GM19328 (cell line): Measurements from ENCODE around the gene CSMD2.

Experiments used
- ATAC-seq: cut with Tn5 transposase; IDR thresholded peaks from one replicate; pipeline ENCODE4 v1.9.1; 2021; ENCODE audit warnings: mild to moderate bottlenecking, moderate library complexity; ENCODE audit not compliant: unreplicated experiment

Gene CSMD2

DNA sequence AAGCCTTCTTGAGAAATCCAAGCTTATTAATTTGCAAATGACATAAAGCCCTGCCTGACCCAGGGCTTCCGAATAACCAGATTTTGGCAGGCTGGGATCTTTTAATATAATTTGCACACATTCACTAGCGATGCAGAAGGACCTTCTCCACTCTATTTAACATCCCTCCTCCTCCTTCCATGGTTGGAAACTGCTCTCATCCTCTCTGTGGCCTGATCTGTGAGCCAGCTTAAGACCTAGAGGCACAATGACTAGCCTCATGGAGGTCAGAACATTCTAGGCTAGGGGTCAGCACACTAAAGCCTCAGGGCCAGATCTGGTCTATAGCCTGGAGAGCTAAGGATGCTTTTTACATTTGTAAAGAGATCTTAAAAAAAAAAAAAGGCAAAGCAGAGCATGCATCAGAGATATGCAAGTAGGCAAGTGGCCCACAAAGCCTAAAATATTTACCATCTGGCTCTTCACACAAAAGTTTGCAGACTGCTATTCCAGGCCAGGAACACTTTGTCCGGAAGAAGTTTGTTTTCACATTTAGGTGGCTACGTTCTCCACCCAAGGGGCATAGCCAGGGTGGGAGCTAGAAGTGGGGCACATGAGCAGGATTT lies 439.4 kb downstream of the CSMD2 start:
- ATAC-seq: no peak

DNA sequence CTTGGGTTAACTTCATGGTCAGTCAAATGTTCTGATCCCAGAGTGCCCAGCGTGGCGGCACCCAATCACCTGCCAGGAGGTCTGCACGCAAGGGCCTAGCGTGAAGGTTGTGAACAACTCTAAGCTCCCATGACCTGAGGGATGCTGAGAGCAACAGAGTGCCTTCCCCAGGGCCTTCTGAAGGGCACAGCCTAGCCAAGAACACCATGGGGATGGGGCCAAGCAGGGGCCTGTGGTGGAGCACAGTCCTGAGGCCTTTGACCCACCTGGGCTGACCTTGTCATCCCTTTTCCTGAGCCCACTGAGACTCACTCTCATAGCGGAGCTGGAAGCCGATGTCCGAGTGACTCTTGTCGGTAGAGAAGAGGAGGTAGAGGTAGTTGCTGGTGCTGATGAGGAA lies 440.0 kb downstream of the CSMD2 start:
- no peak for ATAC-seq

DNA sequence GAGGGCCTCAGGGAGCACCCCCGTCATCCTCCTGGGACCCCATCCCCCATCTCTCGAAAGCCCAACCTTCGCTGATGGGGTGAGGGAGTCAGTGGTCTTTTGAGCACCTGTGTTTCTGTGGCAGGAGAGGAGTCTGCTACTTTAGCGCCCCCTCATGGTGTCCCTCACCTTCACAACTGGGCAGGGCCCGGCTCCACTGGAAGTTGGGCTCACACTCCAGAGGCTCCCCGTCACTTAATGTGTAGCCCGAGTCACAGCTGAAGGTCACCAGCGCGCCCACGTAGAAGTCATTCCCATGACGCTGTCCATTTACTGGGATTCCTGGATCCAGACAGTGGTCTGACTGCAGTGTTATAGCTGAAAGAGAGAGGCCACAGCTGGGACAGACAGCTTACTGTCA lies 440.7 kb downstream of the CSMD2 start:
- ATAC-seq: no peak

DNA sequence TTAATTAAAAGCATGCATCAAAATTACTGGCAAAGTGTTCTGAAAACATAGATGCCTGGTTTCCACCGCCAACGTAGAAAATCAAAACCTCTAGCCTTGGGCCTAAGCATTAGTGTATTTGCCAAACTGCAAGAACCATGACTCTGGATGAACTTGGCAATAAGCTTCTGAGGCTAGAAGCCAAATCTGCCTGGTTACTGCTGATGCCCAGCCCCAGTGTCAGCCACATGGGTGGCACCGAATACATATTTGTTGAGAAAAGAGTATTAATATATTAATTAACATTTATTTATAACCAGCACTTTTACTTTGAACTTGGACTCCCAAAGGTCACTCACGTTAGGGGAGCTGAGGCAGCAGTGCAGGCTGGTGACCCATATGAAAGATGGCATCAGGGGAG lies 441.8 kb downstream of the CSMD2 start:
- ATAC-seq: no peak

DNA sequence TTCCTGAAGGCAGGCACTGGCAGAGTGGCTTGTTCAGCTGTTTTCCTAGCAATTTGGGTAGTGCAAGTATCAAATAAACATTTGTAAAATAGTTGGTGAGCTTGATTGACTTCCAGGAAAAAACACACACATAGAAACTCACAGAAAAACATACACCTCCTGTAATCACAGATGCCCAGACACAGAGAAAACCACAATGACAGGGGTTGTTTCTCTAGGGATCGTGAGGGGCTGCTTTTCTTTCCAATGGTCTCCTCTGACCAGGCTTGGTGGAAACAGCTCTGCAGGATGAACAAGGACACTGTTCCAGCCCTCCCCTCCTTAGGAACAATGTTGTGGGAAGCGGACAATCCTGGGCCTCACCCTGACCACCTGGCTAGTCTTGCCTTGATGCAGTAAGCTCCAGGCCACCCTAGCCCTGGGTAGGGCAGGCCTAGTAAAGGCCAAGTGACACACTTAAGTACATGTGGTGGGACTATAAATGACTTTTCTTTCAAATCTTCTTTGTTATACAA lies 443.7 kb downstream of the CSMD2 start:
- ATAC-seq: no peak

DNA sequence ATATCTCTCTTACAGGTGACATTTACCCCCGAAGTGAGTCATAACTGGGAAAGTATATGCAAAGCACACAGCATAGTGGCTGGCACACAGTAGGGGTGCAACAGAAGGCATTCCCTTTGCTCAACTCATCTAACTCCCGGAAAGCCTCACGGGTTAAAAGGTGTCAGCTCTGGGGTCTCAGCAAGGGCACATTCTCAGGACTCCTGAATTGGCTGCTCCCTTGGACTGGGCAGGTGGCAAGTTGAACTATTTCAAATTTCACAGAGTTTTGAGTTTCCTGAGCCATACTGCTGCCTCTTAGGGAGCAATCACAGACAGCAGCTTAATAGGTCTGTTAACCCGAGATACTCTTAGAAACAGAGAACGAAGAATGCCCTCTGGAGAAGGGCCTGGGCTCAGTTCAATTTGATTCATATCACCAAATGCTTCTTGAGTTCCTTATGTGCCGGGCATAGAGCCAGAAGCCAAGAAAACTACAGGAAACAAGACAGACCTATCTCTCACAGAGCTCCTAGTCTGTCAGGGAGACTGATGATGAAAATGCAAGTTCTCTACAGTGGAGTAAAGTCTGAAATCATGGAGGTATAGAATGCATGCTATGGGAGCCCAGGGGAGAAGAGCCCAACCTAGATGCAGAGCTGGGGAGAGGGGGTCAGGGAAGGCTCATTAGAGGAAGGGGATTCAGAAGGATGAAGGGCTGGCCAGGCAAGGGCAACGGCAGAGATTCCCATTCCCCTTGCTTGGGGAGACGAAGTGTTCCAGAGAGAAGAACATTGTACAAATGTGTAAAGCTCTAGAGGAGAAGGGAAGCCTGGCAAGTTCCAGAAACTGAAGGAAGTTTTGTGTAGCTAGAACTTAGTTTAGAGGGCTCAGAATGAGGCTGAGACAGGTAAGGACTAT lies 445.0 kb downstream of the CSMD2 start:
- ATAC-seq: no peak

DNA sequence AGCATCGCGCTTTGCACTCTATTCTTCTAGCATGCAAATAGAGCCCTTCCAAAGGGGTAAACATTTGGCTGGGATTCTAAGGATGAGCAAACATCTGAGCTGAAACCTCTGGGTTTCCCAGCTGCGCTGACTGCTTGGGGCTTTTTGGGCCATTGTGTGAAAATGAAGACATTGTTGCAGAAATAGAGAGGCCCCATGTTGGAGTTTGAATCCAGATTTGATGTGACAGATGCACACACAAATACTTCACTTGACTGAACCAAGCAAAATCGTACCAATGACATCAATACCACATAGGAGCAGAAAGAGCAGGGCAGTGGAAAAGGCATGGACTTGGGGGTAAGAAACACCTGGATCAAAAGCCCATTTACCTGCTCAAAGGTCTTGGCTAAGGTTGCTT lies 445.7 kb downstream of the CSMD2 start:
- ATAC-seq: no peak

DNA sequence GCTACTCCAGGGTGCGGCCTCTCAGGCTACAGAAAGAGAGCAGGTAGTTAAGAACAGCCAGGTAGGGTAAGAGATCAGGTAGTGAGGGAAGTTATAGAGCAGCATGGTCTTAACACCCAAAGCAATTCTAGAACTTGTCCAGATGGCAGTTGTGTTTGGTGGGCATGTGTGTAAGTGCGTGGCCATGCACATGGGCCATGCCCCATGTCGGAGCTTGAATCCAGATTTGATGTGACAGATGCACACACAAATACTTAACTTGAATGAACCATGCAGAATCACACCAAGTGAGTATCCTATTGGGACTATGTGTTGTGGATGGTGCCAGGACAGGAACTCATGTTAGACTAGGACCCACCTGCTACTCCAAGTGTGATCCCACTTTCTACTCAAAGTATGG lies 446.8 kb downstream of the CSMD2 start:
- ATAC-seq: no peak

DNA sequence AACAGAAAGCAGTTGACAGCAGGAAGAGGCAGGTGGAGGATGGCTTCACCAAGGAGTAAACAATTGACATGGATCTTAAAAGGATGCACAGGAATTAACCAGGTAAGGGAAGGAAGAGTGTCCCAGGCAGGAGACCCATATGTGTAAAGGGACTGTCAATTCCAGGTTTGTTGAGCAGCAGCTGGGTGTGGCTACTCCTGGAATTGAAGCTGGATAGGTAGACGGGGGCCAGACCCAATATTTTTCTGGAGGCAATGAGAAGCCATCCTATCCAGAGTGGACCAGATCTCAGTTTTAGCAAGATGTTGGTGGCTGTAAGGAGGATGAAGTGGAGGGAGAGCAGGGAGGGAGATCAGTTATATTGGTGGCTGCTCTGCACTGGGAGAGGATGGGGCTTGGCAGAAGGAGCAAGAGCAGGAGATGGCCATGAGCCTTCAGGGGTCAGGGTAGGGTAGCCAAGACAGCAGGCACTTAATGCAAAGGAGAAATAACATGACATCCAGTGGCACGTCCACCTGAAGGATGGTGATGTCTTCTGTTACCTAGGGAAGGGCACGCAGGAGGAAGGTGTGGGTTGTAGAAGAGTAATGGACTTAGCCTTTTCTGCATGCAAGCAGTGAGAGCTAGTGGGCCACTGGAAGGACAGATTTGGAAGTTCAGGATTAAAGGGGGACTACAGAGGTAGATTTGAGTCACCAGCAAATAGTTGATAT lies 447.9 kb downstream of the CSMD2 start:
- no peak for ATAC-seq

DNA sequence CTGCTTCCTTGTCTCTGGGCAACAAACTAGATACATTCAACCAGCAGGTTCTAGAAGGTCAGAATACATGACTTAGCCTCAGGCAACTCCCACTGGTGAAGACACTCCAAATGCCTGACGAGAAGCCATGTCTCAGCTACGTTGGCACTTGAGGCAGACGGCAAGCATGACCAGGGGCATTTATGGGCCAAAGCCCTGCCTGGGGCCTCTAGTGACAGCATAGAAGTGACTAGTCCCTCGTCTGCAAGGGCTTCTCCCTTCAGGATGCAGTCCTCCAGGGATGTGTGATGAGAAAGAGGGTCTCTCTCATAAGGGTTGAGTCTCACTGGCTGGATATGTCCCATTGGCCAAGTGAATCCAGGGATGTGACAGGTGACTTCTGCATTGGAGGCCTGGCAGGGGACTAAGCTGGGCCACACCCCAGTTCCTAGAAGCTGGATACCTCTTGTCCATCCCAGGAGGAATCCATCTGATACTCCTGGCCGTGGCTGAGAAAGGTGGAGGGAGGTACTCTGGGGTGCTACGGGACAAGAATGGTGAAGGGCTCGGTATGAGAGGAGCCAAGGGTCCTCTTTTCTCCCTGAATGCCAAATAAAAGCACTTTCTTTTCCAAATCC lies 449.7 kb downstream of the CSMD2 start:
- no peak for ATAC-seq

DNA sequence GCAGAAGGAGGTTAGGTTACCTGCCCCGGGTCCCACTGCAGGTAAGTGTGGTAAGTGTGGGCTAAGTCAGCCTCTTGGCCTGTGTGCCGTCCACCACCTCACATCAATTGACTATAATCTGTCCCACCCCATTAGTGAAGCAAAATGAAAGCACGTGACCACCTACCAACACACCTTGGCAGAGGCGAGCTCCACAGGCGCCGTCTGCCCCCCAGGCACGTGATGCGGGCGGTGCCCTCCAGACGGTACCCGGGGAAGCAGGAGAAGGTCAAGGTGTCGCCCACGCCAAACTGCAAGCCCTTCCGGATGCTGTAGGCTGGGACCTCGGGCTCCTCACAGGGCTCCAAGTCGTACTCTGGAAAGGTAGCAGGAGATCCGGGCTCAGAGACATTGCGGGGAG lies 450.6 kb downstream of the CSMD2 start:
- ATAC-seq: no peak

DNA sequence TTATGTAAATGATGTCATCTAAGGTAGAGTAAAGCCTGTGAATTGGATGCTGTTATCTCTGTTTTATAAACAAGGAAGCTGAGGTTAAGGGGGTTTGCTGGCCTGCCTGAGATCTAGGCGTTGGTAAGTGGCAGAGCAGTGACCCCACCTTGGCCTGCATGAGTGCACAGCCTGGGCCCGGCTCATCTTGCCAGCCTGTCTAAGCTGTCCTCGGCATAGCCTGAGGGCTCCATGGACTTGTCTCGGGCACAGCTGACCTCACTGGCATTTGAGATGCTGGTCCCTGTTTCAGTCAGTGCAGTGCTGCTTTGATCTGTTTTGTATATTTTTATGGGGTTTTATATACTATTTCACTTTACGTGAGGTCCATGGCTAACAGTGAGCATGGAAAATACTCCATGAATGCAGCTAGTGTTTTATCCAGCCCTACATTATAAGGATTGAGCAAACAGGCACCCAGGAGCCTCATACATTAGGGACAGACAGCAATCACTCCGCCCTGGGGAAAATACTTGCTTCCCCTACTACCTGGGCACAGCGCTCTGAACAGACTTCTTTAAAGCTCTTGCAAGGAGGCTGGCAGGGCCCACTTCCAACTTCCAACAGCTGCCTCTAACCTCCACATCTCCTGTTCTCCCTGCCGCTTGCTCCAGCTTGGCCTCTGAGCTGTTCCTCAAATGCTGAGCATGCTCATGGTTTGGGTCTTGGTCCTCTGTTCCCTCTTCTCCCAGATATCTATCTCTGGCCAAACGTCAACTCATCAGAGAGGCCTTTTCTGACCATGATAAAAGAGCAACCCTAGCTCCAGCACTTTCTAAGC lies 451.8 kb downstream of the CSMD2 start:
- ATAC-seq: no peak

DNA sequence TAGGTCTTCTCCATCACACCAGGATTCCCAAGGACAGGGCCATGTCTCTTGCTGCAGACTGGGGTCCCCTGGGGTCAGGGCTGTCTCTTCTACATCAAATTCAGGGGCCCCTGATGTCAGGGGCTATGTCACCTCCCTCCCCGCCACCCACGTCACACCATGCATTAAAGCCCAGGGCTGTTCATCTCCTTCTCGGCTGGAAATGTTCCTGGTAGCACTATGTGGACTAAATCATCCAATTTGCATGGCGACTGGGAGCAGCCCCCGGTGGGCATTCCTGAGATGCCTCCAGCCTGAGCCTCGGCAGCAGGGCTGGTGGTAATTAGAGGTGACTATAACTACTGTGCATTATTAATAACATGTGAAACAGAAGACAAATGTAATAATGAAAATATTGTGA lies 452.8 kb downstream of the CSMD2 start:
- ATAC-seq: no peak

DNA sequence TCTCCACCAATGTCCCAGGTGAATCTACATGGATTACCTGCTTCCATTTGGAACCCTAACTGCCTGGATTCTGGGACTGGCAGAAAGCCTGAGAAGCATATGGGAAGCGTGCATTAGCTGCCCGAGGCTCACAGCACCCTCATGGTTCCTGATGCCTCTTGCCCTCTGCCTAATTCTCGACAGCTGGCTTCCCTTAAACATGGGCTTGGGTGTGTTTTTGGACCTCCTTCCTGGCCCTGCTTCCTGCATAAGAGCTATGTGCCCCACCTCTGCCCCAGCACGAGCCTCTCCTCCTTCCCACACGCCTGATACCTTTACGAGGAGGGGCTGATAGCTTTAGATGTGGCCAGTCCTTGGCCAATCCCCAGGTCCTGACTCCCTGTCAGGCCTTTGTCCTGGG lies 453.5 kb downstream of the CSMD2 start:
- no peak for ATAC-seq

DNA sequence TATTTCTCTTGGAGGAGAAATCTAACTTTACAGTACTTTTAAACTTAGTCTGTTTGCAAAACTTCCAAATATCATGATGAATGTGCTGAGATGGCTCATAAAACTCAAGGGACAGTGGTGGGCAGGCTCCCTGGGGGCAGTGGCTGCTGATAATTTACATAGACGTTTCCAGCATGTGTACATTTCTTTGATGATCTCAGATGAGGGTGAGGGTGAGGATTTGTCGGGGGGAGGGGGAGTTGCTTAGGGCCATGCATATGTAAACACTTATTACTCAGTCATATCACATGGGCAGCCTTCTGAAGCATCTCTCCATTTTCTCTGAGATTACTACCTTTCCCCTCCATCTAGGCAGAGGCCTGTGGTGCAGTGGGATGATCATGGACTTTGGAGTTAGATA lies 454.1 kb downstream of the CSMD2 start:
- ATAC-seq: no peak

DNA sequence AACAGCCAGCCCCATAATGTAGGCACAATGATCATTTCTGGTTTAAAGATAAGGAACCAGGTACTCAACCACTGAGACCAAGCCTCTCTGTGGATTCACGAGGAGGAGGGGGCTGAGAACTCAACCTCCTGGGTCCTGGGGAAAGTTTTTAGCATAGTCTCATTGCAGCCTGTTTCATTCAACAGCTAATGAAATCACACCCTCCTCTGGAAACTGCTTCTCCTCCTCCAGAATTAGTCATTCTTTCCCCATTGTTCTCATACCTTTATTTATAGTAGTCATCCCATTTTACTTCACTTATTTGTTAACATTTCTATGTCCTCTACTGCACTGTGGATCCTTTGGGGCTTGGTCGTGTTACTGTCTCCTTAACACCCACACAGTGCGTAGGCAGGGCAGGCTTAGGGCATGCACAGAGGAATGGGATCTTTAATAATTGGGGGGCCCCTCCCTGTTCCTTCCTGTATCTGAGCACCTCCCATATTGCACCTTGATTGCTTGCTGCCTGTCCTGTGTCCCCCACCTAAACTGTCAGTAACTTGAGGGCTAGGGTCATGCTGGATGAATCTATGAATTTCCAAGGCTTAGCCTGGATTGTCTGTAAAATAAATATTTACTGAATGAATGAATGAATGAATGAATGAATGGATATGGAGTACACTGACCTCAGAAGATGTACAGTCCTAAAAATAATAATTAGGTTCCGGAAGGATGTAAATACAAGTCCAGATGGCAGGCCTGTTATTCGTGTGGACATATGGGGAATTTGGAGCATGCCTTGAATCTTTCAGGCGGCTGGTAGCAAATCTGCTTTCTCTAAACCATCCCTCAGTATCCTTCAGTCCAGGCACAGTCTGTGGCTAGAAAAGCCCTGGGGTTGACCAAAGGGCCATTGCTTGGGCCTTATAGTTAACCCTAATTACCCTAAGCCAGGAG lies 455.0 kb downstream of the CSMD2 start:
- no peak for ATAC-seq

DNA sequence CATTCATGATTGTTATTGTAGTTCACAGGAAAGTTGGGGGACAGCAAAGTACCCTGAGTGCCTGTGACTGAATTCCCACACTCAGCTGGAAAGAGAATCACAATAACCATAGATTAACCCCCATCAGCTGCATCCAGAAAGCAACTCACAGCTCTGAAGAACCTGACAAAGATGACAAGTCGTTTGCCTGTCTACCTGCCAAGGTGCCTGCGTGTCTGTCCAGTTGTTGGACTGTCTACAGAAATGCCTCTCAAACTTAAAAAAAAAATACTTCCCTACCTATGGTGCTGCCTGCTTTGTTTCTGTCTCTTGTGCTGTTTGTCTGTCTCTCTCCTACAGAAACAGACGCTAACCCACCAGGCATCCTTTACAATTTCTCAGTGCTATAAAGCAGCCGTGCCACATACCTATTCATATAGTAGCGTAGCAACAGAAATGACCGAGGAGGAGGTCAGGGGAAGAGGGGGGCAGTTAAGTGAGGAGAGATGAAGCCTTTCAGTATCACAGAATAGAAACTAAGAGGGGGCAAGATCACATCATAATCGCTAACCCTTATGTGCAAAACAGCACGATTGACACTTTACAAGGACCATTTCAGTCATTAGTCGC lies 455.8 kb downstream of the CSMD2 start:
- no peak for ATAC-seq

DNA sequence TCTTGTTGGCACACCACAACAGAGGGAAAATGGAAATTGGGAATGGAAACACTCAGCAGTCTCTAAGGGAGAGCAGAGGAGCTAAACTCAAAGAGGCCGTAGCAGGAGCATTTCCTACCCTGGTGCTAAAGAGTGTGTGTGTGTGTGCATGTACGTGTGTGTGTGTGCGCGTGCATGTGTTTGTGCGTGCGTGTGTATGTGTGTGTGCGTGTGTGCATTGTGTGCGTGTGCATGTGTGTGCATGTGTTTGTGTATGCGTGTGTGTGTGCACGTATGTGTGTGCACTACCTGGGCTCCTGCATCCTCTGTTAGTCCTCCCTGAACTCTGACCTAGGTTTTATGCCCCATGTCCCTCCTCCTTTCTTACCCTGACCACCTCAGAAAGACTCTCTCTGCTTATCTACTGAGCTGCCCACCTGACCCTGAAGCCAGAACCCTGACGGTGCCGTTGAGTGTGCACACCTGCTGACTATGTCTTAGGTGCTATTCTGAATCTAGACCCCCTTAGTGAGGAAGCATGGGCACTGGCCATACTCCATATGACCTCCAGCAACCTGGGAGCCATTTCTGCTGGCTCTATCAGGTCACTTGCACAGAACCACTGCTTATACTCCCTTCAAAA lies 458.3 kb downstream of the CSMD2 start:
- ATAC-seq: no peak

DNA sequence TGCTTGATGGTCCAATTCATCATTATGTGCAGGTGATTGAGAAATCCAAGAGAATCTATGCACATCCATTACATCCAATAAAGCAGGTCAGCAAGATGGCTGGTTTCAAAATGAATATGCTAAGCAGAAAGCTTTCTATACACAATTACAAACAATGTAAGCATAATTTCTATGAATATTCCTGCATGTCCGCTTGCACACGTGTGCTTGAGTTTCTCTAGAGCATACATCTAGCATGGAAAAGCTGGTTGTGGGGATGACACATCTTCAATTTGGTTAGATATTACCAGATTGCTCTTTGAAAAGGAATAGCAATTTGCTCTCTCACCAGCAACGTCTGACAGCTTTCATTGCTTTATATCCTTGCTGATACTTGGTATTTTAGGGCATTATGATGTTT lies 461.6 kb downstream of the CSMD2 start:
- ATAC-seq: no peak
